ENCODE results near the gene NKAIN1. TPM values are rescaled to one million over a fixed set of nuclear protein-coding genes. Genes with fewer than 3 reads are reported as not detected.
"Not testable (repeated sequence)": the region's sequence is repeated elsewhere in the genome, so short reads cannot be mapped to it uniquely, and the experiment has no call there.

The NKAIN1 gene
- total RNA-seq, 2 experiments from 2014 or later: not detected

- Mint-ChIP-seq H3K27me3 (ENCODE audit: low read depth) (no peaks in the 10 kb centered on the region), H3K4me3 (no peak overlapping the region), H3K27ac (no peak overlapping the region), H3K36me3 (ENCODE audit: low read depth) (no peaks in the 10 kb centered on the region), H3K9me3 (no peaks in the 10 kb centered on the region), H3K4me1 (ENCODE audit: low read depth) (no peaks in the 10 kb centered on the region)
- CTCF ChIA-PET: interaction anchor here (0.7 kb wide), 1 partner anchor 24 kb away, joined by 3 read pairs; no protein-coding TSS in a partner anchor
- no peak for DNase-seq
- intact Hi-C loops (cut with micrococcal nuclease): no loop called here
Measured at GRCh38 chr1:31143455-31143854, 96.2 kb downstream of the NKAIN1 start.

- H3K27me3 Mint-ChIP-seq (ENCODE audit: low read depth): no peaks in the 10 kb centered on the region
- no peaks in the 10 kb centered on the region for H3K36me3 Mint-ChIP-seq (ENCODE audit: low read depth)
- DNase-seq: no peak
- no peaks in the 10 kb centered on the region for H3K9me3 Mint-ChIP-seq
- CTCF ChIA-PET: no interaction called here
- H3K4me3 Mint-ChIP-seq: no peak overlapping the region
- intact Hi-C loops (cut with micrococcal nuclease): no loop called here
- no peak overlapping the region for H3K27ac Mint-ChIP-seq
- no peaks in the 10 kb centered on the region for H3K4me1 Mint-ChIP-seq (ENCODE audit: low read depth)
Measured at GRCh38 chr1:31142406-31142805, 97.3 kb downstream of the NKAIN1 start.

GRCh38 chr1:31140299-31140698 lies 99.4 kb downstream of the NKAIN1 start:
- Mint-ChIP-seq H3K27me3 (ENCODE audit: low read depth) (no peaks in the 10 kb centered on the region), H3K27ac (no peak overlapping the region), H3K4me3 (no peak overlapping the region), H3K9me3 (no peaks in the 10 kb centered on the region), H3K36me3 (ENCODE audit: low read depth) (no peaks in the 10 kb centered on the region), H3K4me1 (ENCODE audit: low read depth) (no peaks in the 10 kb centered on the region)
- DNase-seq: no peak
- CTCF ChIA-PET: no interaction called here
- intact Hi-C loops (cut with micrococcal nuclease): no loop called here

- DNase-seq; H3K4me1 Mint-ChIP-seq (ENCODE audit: low read depth); H3K4me3 Mint-ChIP-seq; H3K27ac Mint-ChIP-seq; intact Hi-C loops (cut with micrococcal nuclease); H3K9me3 Mint-ChIP-seq; H3K27me3 Mint-ChIP-seq (ENCODE audit: low read depth); H3K36me3 Mint-ChIP-seq (ENCODE audit: low read depth): not testable (repeated sequence)
- CTCF ChIA-PET: interaction anchor here (0.8 to 0.9 kb wide), 2 partner anchors 15 to 134 kb away, joined by 3 to 4 read pairs; no protein-coding TSS in a partner anchor
Measured at GRCh38 chr1:31138797-31139521, 100.7 kb downstream of the NKAIN1 start.

- H3K36me3 Mint-ChIP-seq (ENCODE audit: low read depth); H3K4me1 Mint-ChIP-seq (ENCODE audit: low read depth); H3K9me3 Mint-ChIP-seq; H3K4me3 Mint-ChIP-seq; intact Hi-C loops (cut with micrococcal nuclease); DNase-seq; H3K27me3 Mint-ChIP-seq (ENCODE audit: low read depth); H3K27ac Mint-ChIP-seq: not testable (repeated sequence)
- CTCF ChIA-PET: interaction anchor here (0.7 kb wide), 1 partner anchor 21 kb away, joined by 3 read pairs; no protein-coding TSS in a partner anchor
Measured at GRCh38 chr1:31137873-31138272, 101.8 kb downstream of the NKAIN1 start.

GRCh38 chr1:31135973-31136600 lies 103.6 kb downstream of the NKAIN1 start:
- Mint-ChIP-seq H3K4me1 (ENCODE audit: low read depth) (no peaks in the 10 kb centered on the region), H3K27ac (no peak overlapping the region), H3K36me3 (ENCODE audit: low read depth) (no peaks in the 10 kb centered on the region), H3K4me3 (no peak overlapping the region), H3K27me3 (ENCODE audit: low read depth) (no peaks in the 10 kb centered on the region), H3K9me3 (no peaks in the 10 kb centered on the region)
- intact Hi-C loops (cut with micrococcal nuclease): no loop called here
- no peak for DNase-seq
- CTCF ChIA-PET: no interaction called here

GRCh38 chr1:31133368-31133767 lies 106.3 kb downstream of the NKAIN1 start:
- no peak overlapping the region for H3K27ac Mint-ChIP-seq
- no peaks in the 10 kb centered on the region for H3K36me3 Mint-ChIP-seq (ENCODE audit: low read depth)
- CTCF ChIA-PET: no interaction called here
- no peaks in the 10 kb centered on the region for H3K27me3 Mint-ChIP-seq (ENCODE audit: low read depth)
- intact Hi-C loops (cut with micrococcal nuclease): no loop called here
- no peak for DNase-seq
- H3K4me3 Mint-ChIP-seq: no peak overlapping the region
- H3K9me3 Mint-ChIP-seq: no peaks in the 10 kb centered on the region
- no peaks in the 10 kb centered on the region for H3K4me1 Mint-ChIP-seq (ENCODE audit: low read depth)

Other genes starting within 250 kb of the NKAIN1 start
- gene PUM1, start 174.2 kb downstream of the NKAIN1 start, total RNA-seq: 10 to 100 TPM; 84.9 to 89.7 TPM
- gene SNRNP40, start 56.9 kb upstream of the NKAIN1 start, total RNA-seq: 100 to 1,000 TPM; 101 to 106 TPM
- gene ZCCHC17, start 57.1 kb upstream of the NKAIN1 start, total RNA-seq: 10 to 100 TPM; 20.8 to 21.2 TPM
- not detected for gene FABP3, start 133.2 kb upstream of the NKAIN1 start, total RNA-seq
- gene SERINC2, start 173.3 kb upstream of the NKAIN1 start, total RNA-seq: under 1 TPM in 1 of 2 experiments, not detected in 1; 0.10 TPM

All from activated naive CD4-positive, alpha-beta T cell treated with anti-CD3 and anti-CD28 coated beads for 36 hours (primary cell).